DMS53 (cell line): ENCODE measurements around the gene RBBP8NL.

Source experiments
- DNase-seq: peaks from one replicate; lab custom pipeline; 2025; lab: John Stamatoyannopoulos, UW

Gene RBBP8NL

GRCh38 chr20:62462976-62463592, 35.7 kb upstream of the RBBP8NL start:
- no peak for DNase-seq

- no peak for DNase-seq
These were observed 34.5 kb upstream of the RBBP8NL start for GRCh38 chr20:62461834-62462233.

GRCh38 chr20:62461157-62461556, 33.8 kb upstream of the RBBP8NL start:
- DNase-seq, result peak; percentile 39

- no peak for DNase-seq
These were observed 33.3 kb upstream of the RBBP8NL start for GRCh38 chr20:62460678-62461077.

- no peak for DNase-seq
These were observed 32.1 kb upstream of the RBBP8NL start for GRCh38 chr20:62459488-62459887.

GRCh38 chr20:62458275-62459251, 31.2 kb upstream of the RBBP8NL start:
- DNase-seq, result no peak

- no peak for DNase-seq
These were observed 30.5 kb upstream of the RBBP8NL start for GRCh38 chr20:62457831-62458230.

- DNase-seq, result no peak
These were observed 29.8 kb upstream of the RBBP8NL start for GRCh38 chr20:62457098-62457497.

GRCh38 chr20:62455929-62456328, 28.6 kb upstream of the RBBP8NL start:
- no peak for DNase-seq

- no peak for DNase-seq
These were observed 27.7 kb upstream of the RBBP8NL start for GRCh38 chr20:62454904-62455636.

- no peak for DNase-seq
These were observed 26.0 kb upstream of the RBBP8NL start for GRCh38 chr20:62453186-62453808.

GRCh38 chr20:62452475-62453095, 25.2 kb upstream of the RBBP8NL start:
- no peak for DNase-seq

- DNase-seq, result no peak
These were observed 24.6 kb upstream of the RBBP8NL start for GRCh38 chr20:62451970-62452369.

GRCh38 chr20:62451156-62451767, 23.9 kb upstream of the RBBP8NL start:
- no peak for DNase-seq

- DNase-seq, result peak; percentile 47
These were observed 22.8 kb upstream of the RBBP8NL start for GRCh38 chr20:62449951-62450691.

- DNase-seq, result no peak
These were observed 21.4 kb upstream of the RBBP8NL start for GRCh38 chr20:62448788-62449187.

GRCh38 chr20:62448038-62448437, 20.7 kb upstream of the RBBP8NL start:
- DNase-seq, result no peak

GRCh38 chr20:62446888-62447869, 19.8 kb upstream of the RBBP8NL start:
- no peak for DNase-seq

- DNase-seq, result no peak
These were observed 19.1 kb upstream of the RBBP8NL start for GRCh38 chr20:62446481-62446880.
